Lung (tissue), 12 donors: ENCODE measurements around the gene PON2. TPM values are rescaled to one million over a fixed set of nuclear protein-coding genes. Genes with fewer than 3 reads are reported as not detected.

Source experiments
- ATAC-seq: fragments of 200-7000 bp; cut with Tn5 transposase; one replicate; pipeline ENCODE4 v1.9.1; 2020; ENCODE audit warnings: moderate number of reproducible peaks; ENCODE audit not compliant: insufficient read depth, low FRiP score
- DNase-seq, 3 donors: peaks; one replicate each; pipeline ENCODE4 v3.0.0-alpha.2; 2013 to 2017
- H3K27ac ChIP-seq, 2 donors: one replicate each; pipeline ENCODE4 v1.5.1; 2013; ENCODE audit warnings: mild to moderate bottlenecking in 2 of 2, moderate library complexity in 2 of 2, control low read depth in 1 of 2, inconsistent platforms in 1 of 2, low read depth in 1 of 2, low read length in 1 of 2
- H3K27me3 ChIP-seq, 3 donors: one replicate each; pipeline ENCODE4 v1.5.1; 2013; ENCODE audit warnings: low read length in 2 of 3; ENCODE audit not compliant: control insufficient read depth in 3 of 3, insufficient read depth in 3 of 3
- H3K36me3 ChIP-seq, 4 donors: one replicate each; pipeline ENCODE4 v1.5.1; 2013; ENCODE audit warnings: low read length in 4 of 4, mild to moderate bottlenecking in 1 of 4, moderate library complexity in 1 of 4; ENCODE audit not compliant: control insufficient read depth in 4 of 4, insufficient read depth in 4 of 4
- H3K4me1 ChIP-seq, 5 donors: one replicate each; pipeline ENCODE4 v1.5.1; 2013; ENCODE audit warnings: low read length in 5 of 5, mild to moderate bottlenecking in 2 of 5, moderate library complexity in 1 of 5; ENCODE audit not compliant: control insufficient read depth in 5 of 5, insufficient read depth in 5 of 5
- H3K4me3 ChIP-seq: one replicate; pipeline ENCODE4 v1.5.1; 2013; ENCODE audit warnings: mild to moderate bottlenecking, control low read depth, moderate library complexity
- H3K9ac ChIP-seq, 2 donors: one replicate each; pipeline ENCODE4 v1.5.1; 2013; ENCODE audit warnings: low read length in 2 of 2, control low read depth in 1 of 2; ENCODE audit not compliant: insufficient read depth in 1 of 2
- H3K9me3 ChIP-seq, 4 donors: one replicate each; pipeline ENCODE4 v1.5.1; 2013; ENCODE audit warnings: low read length in 3 of 4, mild to moderate bottlenecking in 1 of 4, moderate library complexity in 1 of 4; ENCODE audit not compliant: control insufficient read depth in 4 of 4, insufficient read depth in 3 of 4
- CTCF ChIP-seq: IDR thresholded peaks from 2 replicates; pipeline ENCODE4 v1.5.1; 2012; ENCODE audit warnings: mild to moderate bottlenecking; ENCODE audit errors: control extremely low read depth, extremely low read depth
- WGBS, 2 donors: extraction: QIAGEN DNeasy Blood & Tissue Kit; methylation state at CpG; one replicate each; pipeline ENCODE4 v1.1.7; 2013; 5-methylcytosine and 5-hydroxymethylcytosine counted together
- polyA plus RNA-seq, 2 donors: library from polyadenylated mRNA; stranded (reverse); fragments of 200-250 nt; gene quantifications; one replicate each; pipeline ENCODE4 v1.2.1, GENCODE V29; 2013
- total RNA-seq, 2 donors: library from RNA; depleted of rRNA in 1 of 2; stranded (reverse); fragments of >200 nt in 1 of 2; gene quantifications; one replicate each; pipeline ENCODE4 v1.2.1, GENCODE V29; 2014 to 2021
- donor health status: control.
- donor health status: control.
- donor health status: Bipolar disorder and iron deficiency.
- donor health status: healthy.
- donor health status: DM: yes; HTN: yes; CAD: no.

PON2 gene
- total and polyA plus RNA-seq, 4 donors, result 90.4 to 392 (median 188) TPM

GRCh38 chr7:95376632-95377400, 58.0 kb downstream of the PON2 start:
- DNase-seq, result no peak
- TF ChIP-seq CTCF, result no peak
- peaks cover 0 to 1% (median 0%) of the 10 kb centered on the region in 5 donors for H3K4me1 ChIP-seq
- no peaks in the 10 kb centered on the region for H3K27me3 ChIP-seq
- no peak overlapping the region for H3K4me3 ChIP-seq
- H3K27ac ChIP-seq, result no peak overlapping the region
- ATAC-seq, result no peak
- H3K9ac ChIP-seq, result no peak overlapping the region
- H3K36me3 ChIP-seq, result peaks cover 0 to 2% (median 0%) of the 10 kb centered on the region in 4 donors
- no peaks in the 10 kb centered on the region for H3K9me3 ChIP-seq
- WGBS, 2 donors, result 93 to 94% methylated on average over 18 of the region's 18 CpGs

GRCh38 chr7:95375591-95376257, 59.1 kb downstream of the PON2 start:
- TF ChIP-seq CTCF, result no peak
- no peak for ATAC-seq

GRCh38 chr7:95373323-95373722, 61.5 kb downstream of the PON2 start:
- no peaks in the 10 kb centered on the region for H3K27me3 ChIP-seq
- H3K4me1 ChIP-seq, result peaks cover 0 to 1% (median 0%) of the 10 kb centered on the region in 5 donors
- no peak overlapping the region for H3K4me3 ChIP-seq
- 87 to 94% methylated on average over 4 of the region's 4 CpGs for WGBS, 2 donors
- no peak for DNase-seq
- peaks cover 0 to 2% (median 0%) of the 10 kb centered on the region in 4 donors for H3K36me3 ChIP-seq
- no peaks in the 10 kb centered on the region for H3K9me3 ChIP-seq
- no peak for ATAC-seq
- no peak overlapping the region for H3K27ac ChIP-seq
- no peak for TF ChIP-seq CTCF
- H3K9ac ChIP-seq, result no peak overlapping the region

More at GRCh38 chr7:95375591-95376257, 59.1 kb downstream of the PON2 start:
- Histone ChIP-seq H3K9me3 (no peaks in the 10 kb centered on the region), H3K4me3 (no peak overlapping the region), H3K9ac (no peak overlapping the region), H3K27ac (no peak overlapping the region), H3K27me3 (no peaks in the 10 kb centered on the region), H3K4me1 (peaks cover 0 to 1% (median 0%) of the 10 kb centered on the region in 5 donors), H3K36me3 (peaks cover 0 to 2% (median 0%) of the 10 kb centered on the region in 4 donors)
- 69 to 90% methylated on average over 2 of the region's 2 CpGs for WGBS, 2 donors
- DNase-seq, result peak in 1 of 3 donors; percentile 39
